ENCODE data around the gene PHACTR4.

PHACTR4 gene

GRCh38 chr1:28548318-28548717 is 178.8 kb downstream of the PHACTR4 start:
- Mint-ChIP-seq H3K36me3 (no peaks in the 10 kb centered on the region), H3K27ac (no peak overlapping the region), H3K27me3 (no peaks in the 10 kb centered on the region), H3K4me1 (peaks cover 3% of the 10 kb centered on the region), H3K4me3 (no peak overlapping the region), H3K9me3 (no peaks in the 10 kb centered on the region)
- ATAC-seq (ENCODE audit: low read depth), result no peak
- DNase-seq (ENCODE audit: low spot score in 2 of 2), result no peak
